Testis (tissue), 2 donors: Measurements from ENCODE around the gene TMOD3.

Source experiments
- CTCF ChIP-seq, 3 experiments: fragments of 450-650 bp in 2 of 3; fragments of 200-600 bp in 1 of 3; sonication (generic) in 1 of 3; IDR thresholded peaks; one replicate each; pipeline ENCODE4 v1.5.1; 2016 to 2019; ENCODE audit warnings: antibody characterized with exemption in 3 of 3, mild to moderate bottlenecking in 2 of 3, moderate library complexity in 1 of 3
- POLR2A ChIP-seq: fragments of 450-650 bp; IDR thresholded peaks from one replicate; pipeline ENCODE4 v1.6.1; 2017; ENCODE audit warnings: antibody characterized with exemption, mild to moderate bottlenecking, moderate library complexity

- TF ChIP-seq POLR2A (no peak), CTCF (IDR thresholded peaks at IDR 0.05) (no peak)
These were observed 24.5 kb downstream of the TMOD3 start for GRCh38 chr15:51853998-51854397.
